GM12875 (cell line): Measurements from ENCODE around the gene MAP4K4.
"Not testable (repeated sequence)": the region's sequence is repeated elsewhere in the genome, so short reads cannot be mapped to it uniquely, and the experiment has no call there.

Experiments used
- H3K4me3 ChIP-seq: one replicate; pipeline ENCODE4 v1.5.1; 2011; ENCODE audit warnings: low read depth, low read length, control low read depth
- CTCF ChIP-seq: IDR thresholded peaks from 2 replicates; pipeline ENCODE4 v1.5.1; 2011; ENCODE audit warnings: low read depth, mild to moderate bottlenecking, control low read depth, inconsistent platforms, low read length, moderate library complexity, borderline replicate concordance; ENCODE audit not compliant: insufficient read depth

The MAP4K4 gene

GRCh38 chr2:101921319-101921952 lies 223.9 kb downstream of the MAP4K4 start:
- no peak for TF ChIP-seq CTCF
- H3K4me3 ChIP-seq = no peak overlapping the region

- no peak for TF ChIP-seq CTCF
- H3K4me3 ChIP-seq = no peak overlapping the region
Observed at GRCh38 chr2:101921953-101922325, 224.4 kb downstream of the MAP4K4 start.

GRCh38 chr2:101924311-101924710 lies 226.8 kb downstream of the MAP4K4 start:
- H3K4me3 ChIP-seq = not testable (repeated sequence)

- H3K4me3 ChIP-seq = no peak overlapping the region
- no peak for TF ChIP-seq CTCF
Observed at GRCh38 chr2:101930019-101930418, 232.5 kb downstream of the MAP4K4 start.

- no peak overlapping the region for H3K4me3 ChIP-seq
- TF ChIP-seq CTCF = no peak
Observed at GRCh38 chr2:101930847-101931246, 233.3 kb downstream of the MAP4K4 start.

GRCh38 chr2:101931402-101931801 lies 233.9 kb downstream of the MAP4K4 start:
- no peak overlapping the region for H3K4me3 ChIP-seq
- TF ChIP-seq CTCF = no peak

GRCh38 chr2:101935764-101936163 lies 238.3 kb downstream of the MAP4K4 start:
- not testable (repeated sequence) for H3K4me3 ChIP-seq

GRCh38 chr2:101942851-101943250 lies 245.3 kb downstream of the MAP4K4 start:
- no peak overlapping the region for H3K4me3 ChIP-seq
- no peak for TF ChIP-seq CTCF
